ENCODE results near the gene PHLDA1. TPM values are rescaled to one million over a fixed set of nuclear protein-coding genes. Genes with fewer than 3 reads are reported as not detected.

PHLDA1 gene
- total RNA-seq, 4 donors from 2014 or later, result 14.5 to 56.1 (median 28.5) TPM

GRCh38 chr12:76031081-76031413, 529 bp downstream of the PHLDA1 start:
- no peak for DNase-seq (ENCODE audit: low spot score)
- ATAC-seq (ENCODE audit: low FRiP score), result no peak
- no peak for TF ChIP-seq CTCF (IDR thresholded peaks at IDR 0.05)

GRCh38 chr12:76030341-76031080, 1.1 kb downstream of the PHLDA1 start:
- ATAC-seq (ENCODE audit: low FRiP score) (peak; percentile 12), DNase-seq (ENCODE audit: low spot score) (no peak)
- TF ChIP-seq CTCF (IDR thresholded peaks at IDR 0.05), result no peak

- no peak for DNase-seq (ENCODE audit: low spot score)
Observed at GRCh38 chr12:76029982-76030340, 1.6 kb downstream of the PHLDA1 start.

GRCh38 chr12:76028571-76029277, 2.9 kb downstream of the PHLDA1 start:
- ATAC-seq (ENCODE audit: low FRiP score), result no peak

More at GRCh38 chr12:76029982-76030340, 1.6 kb downstream of the PHLDA1 start:
- no peak for ATAC-seq (ENCODE audit: low FRiP score)
- TF ChIP-seq CTCF (IDR thresholded peaks at IDR 0.05), result no peak

GRCh38 chr12:76026643-76027063, 4.9 kb downstream of the PHLDA1 start:
- no peak for DNase-seq (ENCODE audit: low spot score)
- ATAC-seq (ENCODE audit: low FRiP score), result no peak
- no peak for TF ChIP-seq CTCF (IDR thresholded peaks at IDR 0.05)

More at GRCh38 chr12:76028571-76029277, 2.9 kb downstream of the PHLDA1 start:
- TF ChIP-seq CTCF (IDR thresholded peaks at IDR 0.05), result no peak
- no peak for DNase-seq (ENCODE audit: low spot score)

GRCh38 chr12:76025601-76026575, 5.7 kb downstream of the PHLDA1 start:
- TF ChIP-seq CTCF (IDR thresholded peaks at IDR 0.05), result no peak
- ATAC-seq (ENCODE audit: low FRiP score) (no peak), DNase-seq (ENCODE audit: low spot score) (no peak)
